MM.1S (cell line): Measurements from ENCODE around the gene GAREM1.

Experiments
- DNase-seq: peaks from one replicate; pipeline ENCODE4 v3.0.0-alpha.2; 2015
- H2AFZ ChIP-seq: fragments of 300-600 bp; sonication (generic); 2 replicates; pipeline ENCODE4 v1.6.0; 2016; ENCODE audit warnings: antibody characterized with exemption, low read length
- H3F3A ChIP-seq: fragments of 300-600 bp; sonication (generic); 2 replicates; pipeline ENCODE4 v1.6.1; 2016; ENCODE audit warnings: mild to moderate bottlenecking, antibody characterized with exemption, low read length, moderate library complexity, mixed read lengths; ENCODE audit not compliant: insufficient read depth
- H3K27ac ChIP-seq: fragments of 300-600 bp; sonication (generic); 2 replicates; pipeline ENCODE4 v1.5.1; 2016; ENCODE audit warnings: mild to moderate bottlenecking, low read length
- H3K27me3 ChIP-seq: fragments of 300-600 bp; sonication (generic); replicated peaks from 2 replicates; pipeline ENCODE4 v1.6.0; 2016; ENCODE audit warnings: low read length; ENCODE audit not compliant: insufficient read depth
- H3K36me3 ChIP-seq: fragments of 300-600 bp; sonication (generic); replicated peaks from 2 replicates; pipeline ENCODE4 v1.6.1; 2016; ENCODE audit warnings: mild to moderate bottlenecking, low read length, mixed read lengths; ENCODE audit not compliant: insufficient read depth
- H3K4me1 ChIP-seq: fragments of 300-600 bp; sonication (generic); 2 replicates; pipeline ENCODE4 v1.6.1; 2016; ENCODE audit warnings: low read length, mixed read lengths
- H3K4me2 ChIP-seq: fragments of 300-600 bp; sonication (generic); 2 replicates; pipeline ENCODE4 v1.6.0; 2016; ENCODE audit warnings: low read depth, low read length
- H3K4me3 ChIP-seq: fragments of 300-600 bp; sonication (generic); 2 replicates; pipeline ENCODE4 v1.5.1; 2016; ENCODE audit warnings: low read length, mixed read lengths
- H3K79me2 ChIP-seq: fragments of 300-600 bp; sonication (generic); 2 replicates; pipeline ENCODE4 v1.6.1; 2016; ENCODE audit warnings: mixed run types, low read length, mixed read lengths
- H3K9ac ChIP-seq: fragments of 300-600 bp; sonication (generic); 2 replicates; pipeline ENCODE4 v1.6.1; 2016; ENCODE audit warnings: low read length, mixed read lengths
- H3K9me2 ChIP-seq: fragments of 300-600 bp; sonication (generic); replicated peaks from 2 replicates; pipeline ENCODE4 v1.6.1; 2016; ENCODE audit warnings: mild to moderate bottlenecking, low read length, mixed read lengths; ENCODE audit not compliant: insufficient read depth
- H3K9me3 ChIP-seq: fragments of 300-600 bp; sonication (generic); replicated peaks from 2 replicates; pipeline ENCODE4 v1.6.1; 2016; ENCODE audit warnings: mild to moderate bottlenecking, low read length, mixed read lengths; ENCODE audit not compliant: insufficient read depth
- H4K20me1 ChIP-seq: fragments of 300-600 bp; sonication (generic); 2 replicates; pipeline ENCODE4 v1.6.1; 2016; ENCODE audit warnings: mild to moderate bottlenecking, low read length, moderate library complexity, mixed read lengths; ENCODE audit not compliant: insufficient read depth
- EZH2 ChIP-seq: fragments of 300-600 bp; sonication (generic); optimal IDR thresholded peaks from 2 replicates; pipeline ENCODE3; 2017; ENCODE audit warnings: low read depth, mild to moderate bottlenecking, antibody characterized with exemption, low read length, mixed read lengths
- EZH2phosphoT487 ChIP-seq: fragments of 300-600 bp; sonication (generic); IDR thresholded peaks from 2 replicates; pipeline ENCODE4 v1.6.1; 2018; ENCODE audit warnings: antibody characterized with exemption, low read length
- TF ChIP-seq, protein P1 (sequence below): fragments of 300-600 bp; sonication (generic); IDR thresholded peaks from 2 replicates; pipeline ENCODE4 v1.5.1; 2016; ENCODE audit warnings: antibody characterized with exemption, low read length, mixed read lengths

Gene GAREM1

DNA sequence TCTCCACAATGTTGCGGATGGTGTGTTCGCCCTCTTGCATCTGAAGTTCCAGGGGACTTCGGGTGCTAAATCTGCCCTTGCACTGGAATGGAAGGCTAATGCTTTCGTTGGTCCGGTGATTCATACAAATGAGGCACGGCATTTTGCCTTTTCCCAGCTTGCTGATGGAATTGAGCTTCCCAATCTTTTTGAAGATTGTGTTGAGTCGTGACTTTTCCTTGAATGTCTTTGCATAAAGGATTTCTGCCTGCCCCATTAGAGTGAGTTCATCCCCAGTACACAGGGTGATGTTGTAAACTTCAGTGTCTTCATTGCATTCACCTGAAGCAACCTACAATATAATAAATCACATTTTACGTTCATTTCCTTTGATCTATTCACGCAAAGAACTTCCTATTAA is 182.8 kb downstream of the GAREM1 start:
- no peak overlapping the region for H3K9ac ChIP-seq

GRCh38 chr18:32287249-32287648 is 183.4 kb downstream of the GAREM1 start:
- H3K79me2 ChIP-seq = no peaks in the 10 kb centered on the region
- H2AFZ ChIP-seq = no peak overlapping the region
- H3K4me2 ChIP-seq = no peak overlapping the region
- no peak overlapping the region for H3K4me3 ChIP-seq
- H3F3A ChIP-seq = no peaks in the 10 kb centered on the region
- TF ChIP-seq EZH2phosphoT487 (no peak), EZH2 (no peak)
- TF ChIP-seq, protein P1, sequence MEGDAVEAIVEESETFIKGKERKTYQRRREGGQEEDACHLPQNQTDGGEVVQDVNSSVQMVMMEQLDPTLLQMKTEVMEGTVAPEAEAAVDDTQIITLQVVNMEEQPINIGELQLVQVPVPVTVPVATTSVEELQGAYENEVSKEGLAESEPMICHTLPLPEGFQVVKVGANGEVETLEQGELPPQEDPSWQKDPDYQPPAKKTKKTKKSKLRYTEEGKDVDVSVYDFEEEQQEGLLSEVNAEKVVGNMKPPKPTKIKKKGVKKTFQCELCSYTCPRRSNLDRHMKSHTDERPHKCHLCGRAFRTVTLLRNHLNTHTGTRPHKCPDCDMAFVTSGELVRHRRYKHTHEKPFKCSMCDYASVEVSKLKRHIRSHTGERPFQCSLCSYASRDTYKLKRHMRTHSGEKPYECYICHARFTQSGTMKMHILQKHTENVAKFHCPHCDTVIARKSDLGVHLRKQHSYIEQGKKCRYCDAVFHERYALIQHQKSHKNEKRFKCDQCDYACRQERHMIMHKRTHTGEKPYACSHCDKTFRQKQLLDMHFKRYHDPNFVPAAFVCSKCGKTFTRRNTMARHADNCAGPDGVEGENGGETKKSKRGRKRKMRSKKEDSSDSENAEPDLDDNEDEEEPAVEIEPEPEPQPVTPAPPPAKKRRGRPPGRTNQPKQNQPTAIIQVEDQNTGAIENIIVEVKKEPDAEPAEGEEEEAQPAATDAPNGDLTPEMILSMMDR = no peak
- no peaks in the 10 kb centered on the region for H3K4me1 ChIP-seq
- DNase-seq = no peak
- no peaks in the 10 kb centered on the region for H3K36me3 ChIP-seq
- H3K9ac ChIP-seq = no peak overlapping the region
- no peaks in the 10 kb centered on the region for H3K9me2 ChIP-seq
- no peaks in the 10 kb centered on the region for H3K9me3 ChIP-seq
- no peaks in the 10 kb centered on the region for H3K27me3 ChIP-seq
- H3K27ac ChIP-seq = no peak overlapping the region
- H4K20me1 ChIP-seq = no peaks in the 10 kb centered on the region

More for the DNA sequence above, 182.8 kb downstream of the GAREM1 start:
- Histone ChIP-seq H2AFZ (no peak overlapping the region), H3K4me1 (no peaks in the 10 kb centered on the region), H3K27me3 (no peaks in the 10 kb centered on the region), H3K79me2 (no peaks in the 10 kb centered on the region), H3K4me3 (no peak overlapping the region), H3K9me3 (no peaks in the 10 kb centered on the region), H3K36me3 (no peaks in the 10 kb centered on the region), H4K20me1 (no peaks in the 10 kb centered on the region), H3K27ac (no peak overlapping the region), H3K9me2 (no peaks in the 10 kb centered on the region), H3K4me2 (no peak overlapping the region), H3F3A (no peaks in the 10 kb centered on the region)
- TF ChIP-seq, protein P1 = no peak
- TF ChIP-seq EZH2phosphoT487 = no peak
- no peak for DNase-seq

DNA sequence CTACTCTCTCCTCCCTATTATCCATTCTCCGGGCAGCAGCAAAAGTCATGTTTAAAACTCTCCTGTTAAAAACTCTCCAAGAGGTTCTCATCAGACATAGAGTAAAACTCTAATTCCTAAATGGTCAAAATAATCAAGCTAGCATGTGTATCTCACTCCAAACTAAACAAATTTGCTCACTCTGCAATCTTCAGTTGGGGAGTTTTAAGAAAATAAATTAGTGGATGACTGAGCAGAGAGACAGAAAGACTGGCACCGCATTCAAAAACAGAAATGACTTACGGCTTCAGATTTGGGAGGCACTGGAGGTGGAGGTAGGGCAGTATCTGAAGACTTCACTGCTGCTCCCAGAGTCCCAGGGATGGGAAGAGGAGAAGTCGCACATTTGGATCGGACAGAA is 183.9 kb downstream of the GAREM1 start:
- Histone ChIP-seq H3K9me2 (no peaks in the 10 kb centered on the region), H3K9me3 (no peaks in the 10 kb centered on the region), H3K79me2 (no peaks in the 10 kb centered on the region), H3K27me3 (no peaks in the 10 kb centered on the region), H2AFZ (no peak overlapping the region), H4K20me1 (no peaks in the 10 kb centered on the region), H3K9ac (no peak overlapping the region), H3K4me1 (no peaks in the 10 kb centered on the region), H3F3A (no peaks in the 10 kb centered on the region), H3K36me3 (no peaks in the 10 kb centered on the region), H3K27ac (no peak overlapping the region), H3K4me3 (no peak overlapping the region), H3K4me2 (no peak overlapping the region)
- TF ChIP-seq EZH2 = no peak
- TF ChIP-seq, protein P1 = no peak
- no peak for TF ChIP-seq EZH2phosphoT487
- DNase-seq = no peak

DNA sequence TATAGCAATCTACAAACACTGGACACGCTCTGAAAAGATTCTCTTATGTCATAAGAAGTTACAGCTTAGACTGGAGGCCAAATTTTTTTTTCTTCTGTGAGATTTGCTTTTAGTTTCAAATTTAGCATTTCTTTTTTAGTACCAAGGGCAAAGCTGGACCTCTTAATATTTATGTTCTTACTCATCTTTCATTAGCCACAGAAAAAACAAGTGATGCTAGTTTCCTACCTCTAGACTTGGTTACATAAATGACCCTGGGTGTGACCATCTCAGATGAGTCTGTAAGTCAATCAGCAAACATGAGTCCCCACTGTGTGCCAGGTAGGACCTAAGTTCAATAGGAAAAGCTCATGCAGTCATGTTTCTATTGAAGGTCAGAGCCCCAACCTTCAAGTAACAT is 186.4 kb downstream of the GAREM1 start:
- no peak for DNase-seq
- H3K4me1 ChIP-seq = no peaks in the 10 kb centered on the region
- no peaks in the 10 kb centered on the region for H3K9me2 ChIP-seq
- H3K27ac ChIP-seq = no peak overlapping the region
- TF ChIP-seq EZH2phosphoT487 = no peak
- no peak for TF ChIP-seq EZH2
- TF ChIP-seq, protein P1 = no peak
- no peaks in the 10 kb centered on the region for H3K9me3 ChIP-seq
- no peak overlapping the region for H3K4me2 ChIP-seq
- H3F3A ChIP-seq = no peaks in the 10 kb centered on the region
- no peak overlapping the region for H3K4me3 ChIP-seq
- no peak overlapping the region for H2AFZ ChIP-seq
- no peaks in the 10 kb centered on the region for H4K20me1 ChIP-seq
- no peaks in the 10 kb centered on the region for H3K36me3 ChIP-seq
- no peaks in the 10 kb centered on the region for H3K27me3 ChIP-seq
- H3K79me2 ChIP-seq = no peaks in the 10 kb centered on the region
- H3K9ac ChIP-seq = no peak overlapping the region
